ENCODE results near the gene CASP9. TPM values are rescaled to one million over a fixed set of nuclear protein-coding genes. Genes with fewer than 3 reads are reported as not detected.
"Not testable (repeated sequence)": the region's sequence is repeated elsewhere in the genome, so short reads cannot be mapped to it uniquely, and the experiment has no call there.

CASP9 gene
- total and polyA plus RNA-seq, 2 donors, result 9.3 to 15.4 TPM

DNA sequence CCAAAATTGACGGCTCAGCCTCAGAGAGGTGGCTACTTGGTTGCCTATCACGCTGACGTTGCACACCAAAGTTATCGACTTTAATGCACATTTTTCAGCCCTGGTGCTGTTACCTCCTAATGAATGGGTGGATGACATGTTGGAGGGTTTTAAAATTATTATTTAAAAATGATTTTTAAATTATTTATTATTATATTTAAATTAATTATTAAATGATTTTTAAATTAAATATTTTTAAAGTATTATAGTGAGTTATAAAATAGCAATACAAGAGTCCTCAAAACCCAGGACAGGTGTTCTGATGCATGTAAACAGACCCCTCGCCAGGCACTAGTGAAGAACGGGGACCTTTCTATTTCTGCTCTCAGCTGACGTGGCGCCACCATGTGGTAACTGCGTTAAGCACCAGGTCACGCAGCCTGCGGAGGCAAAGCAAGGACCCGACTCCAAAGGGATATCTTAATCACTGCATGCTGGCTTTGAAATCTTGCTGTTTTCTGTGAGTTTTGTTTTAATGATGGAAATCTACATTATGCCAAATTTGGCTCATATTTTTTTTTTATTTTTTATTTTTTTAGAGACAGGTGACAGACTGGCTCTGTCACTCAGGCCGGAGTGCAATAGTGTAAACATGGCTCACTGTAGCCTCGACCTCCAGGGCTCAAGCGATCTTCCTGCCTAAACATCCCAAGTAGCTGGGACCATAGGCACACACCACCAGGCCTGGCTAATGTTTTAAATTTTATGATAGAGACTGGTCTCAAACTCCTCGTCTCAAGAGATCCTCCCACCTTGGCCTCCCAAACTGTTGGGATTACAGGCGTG lies 22.6 kb downstream of the CASP9 start:
- Histone ChIP-seq H3K36me3 (ENCODE audit: insufficient read depth) (peaks cover 3% of the 10 kb centered on the region), H3K27ac (ENCODE audit: low read depth) (no peak overlapping the region), H3K4me1 (ENCODE audit: insufficient read depth) (no peaks in the 10 kb centered on the region), H3K4me3 (ENCODE audit: low read depth, low read length) (no peak overlapping the region)
- DNase-seq (ENCODE audit: extremely low spot score), result no peak
- WGBS, result 68% methylated on average over 17 of the region's 17 CpGs

DNA sequence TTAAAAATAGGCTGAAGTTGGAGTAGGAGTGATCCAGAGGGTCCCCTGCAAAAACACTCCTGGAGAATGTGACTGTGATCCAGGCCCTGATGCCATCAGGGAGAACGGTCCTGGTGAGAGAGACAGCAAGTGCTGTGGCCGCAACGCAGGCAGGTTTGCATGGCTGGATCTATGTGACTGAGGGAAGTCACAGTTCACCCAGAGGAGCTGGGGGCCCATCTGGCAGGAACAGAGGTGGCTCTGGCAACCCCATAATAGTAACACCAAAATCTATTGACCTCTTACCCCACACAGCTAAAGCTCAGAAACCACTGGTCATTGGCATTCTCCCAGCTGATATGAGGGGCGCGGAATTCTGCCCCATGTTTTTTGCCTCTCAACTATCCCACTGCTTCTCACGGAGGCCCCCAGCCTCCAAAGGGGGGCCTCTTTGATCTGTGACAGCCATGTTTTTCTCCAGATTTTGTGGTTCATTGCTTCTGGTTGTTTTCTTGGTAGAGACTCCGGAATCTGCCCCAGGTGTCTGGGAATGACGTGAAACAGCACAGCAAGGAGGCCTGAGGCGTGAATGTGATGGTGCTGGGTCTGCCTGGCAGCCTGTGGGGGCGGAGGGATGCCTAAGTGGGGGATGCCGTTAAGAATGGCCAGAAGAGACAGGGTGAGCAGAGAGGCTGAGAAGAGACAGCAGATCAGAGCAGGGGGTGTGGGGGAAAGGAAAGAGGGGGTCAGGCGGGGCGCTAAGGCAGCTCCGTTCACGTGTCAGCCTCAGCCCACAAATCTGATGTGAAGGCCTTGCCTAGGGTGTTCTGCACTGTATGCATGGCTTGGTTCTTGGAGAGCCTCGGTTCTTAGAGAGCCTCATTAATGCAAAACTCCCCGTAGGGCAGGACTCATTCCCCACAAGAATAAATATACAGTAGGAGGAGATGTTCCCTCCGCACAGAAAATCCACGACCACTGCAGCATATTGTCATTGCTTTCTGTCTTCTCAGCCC lies 23.5 kb downstream of the CASP9 start:
- peaks cover 3% of the 10 kb centered on the region for H3K36me3 ChIP-seq (ENCODE audit: insufficient read depth)
- no peaks in the 10 kb centered on the region for H3K4me1 ChIP-seq (ENCODE audit: insufficient read depth)
- no peak overlapping the region for H3K4me3 ChIP-seq (ENCODE audit: low read depth, low read length)
- DNase-seq (ENCODE audit: extremely low spot score), result no peak
- H3K27ac ChIP-seq (ENCODE audit: low read depth), result no peak overlapping the region
- 79% methylated on average over 19 of the region's 19 CpGs for WGBS

DNA sequence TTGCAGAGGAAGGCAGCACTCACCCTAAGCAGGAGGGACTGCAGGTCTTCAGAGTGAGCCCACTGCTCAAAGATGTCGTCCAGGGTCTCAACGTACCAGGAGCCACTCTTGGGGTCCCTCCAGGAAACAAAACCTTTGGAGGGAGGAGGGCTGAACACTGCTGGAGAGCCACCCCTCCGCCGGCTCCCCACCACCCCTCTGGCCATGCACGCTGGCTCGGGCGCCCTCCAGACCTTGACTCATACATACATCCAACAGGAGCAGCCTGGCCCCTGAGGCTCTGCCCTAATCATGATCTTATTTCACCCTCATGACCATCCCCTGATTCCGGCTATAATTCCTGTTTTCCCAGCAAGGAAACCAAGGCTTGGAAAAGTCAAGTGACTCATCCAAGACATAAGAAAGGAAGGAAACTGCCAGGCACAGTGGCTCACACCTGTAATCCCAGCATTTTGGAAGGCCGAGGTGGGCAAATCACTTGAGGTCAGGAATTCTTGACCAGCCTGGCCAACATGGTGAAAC lies 30.1 kb downstream of the CASP9 start:
- no peaks in the 10 kb centered on the region for H3K36me3 ChIP-seq (ENCODE audit: insufficient read depth)
- no peak for DNase-seq (ENCODE audit: extremely low spot score)

DNA sequence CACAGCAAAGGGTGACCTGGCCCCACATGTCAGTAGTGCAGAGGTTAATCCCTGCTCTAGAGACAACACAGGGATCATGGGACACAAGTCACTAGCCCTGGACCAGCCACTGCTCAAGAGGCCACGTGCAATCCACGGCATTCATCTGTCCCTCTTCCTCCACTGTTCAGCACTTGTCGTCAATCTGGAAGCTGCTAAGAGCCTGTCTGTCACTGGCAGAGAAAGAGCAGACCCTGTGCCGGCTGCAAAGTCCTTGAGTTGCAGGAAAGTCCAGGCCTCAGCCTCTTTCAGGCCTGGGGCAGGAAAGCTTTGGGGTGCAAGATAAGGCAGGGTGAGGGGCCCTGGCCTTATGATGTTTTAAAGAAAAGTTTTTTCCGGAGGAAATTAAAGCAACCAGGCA lies 31.4 kb downstream of the CASP9 start:
- WGBS, result 66% methylated on average over 5 of the region's 5 CpGs
- DNase-seq (ENCODE audit: extremely low spot score), result no peak
- Histone ChIP-seq H3K4me1 (ENCODE audit: insufficient read depth) (no peaks in the 10 kb centered on the region), H3K27ac (ENCODE audit: low read depth) (no peak overlapping the region), H3K36me3 (ENCODE audit: insufficient read depth) (no peaks in the 10 kb centered on the region), H3K4me3 (ENCODE audit: low read depth, low read length) (no peak overlapping the region)

More for the DNA sequence above, 30.1 kb downstream of the CASP9 start:
- Histone ChIP-seq H3K4me1 (ENCODE audit: insufficient read depth) (no peaks in the 10 kb centered on the region), H3K27ac (ENCODE audit: low read depth) (no peak overlapping the region), H3K4me3 (ENCODE audit: low read depth, low read length) (no peak overlapping the region)
- 87% methylated on average over 9 of the region's 9 CpGs for WGBS

DNA sequence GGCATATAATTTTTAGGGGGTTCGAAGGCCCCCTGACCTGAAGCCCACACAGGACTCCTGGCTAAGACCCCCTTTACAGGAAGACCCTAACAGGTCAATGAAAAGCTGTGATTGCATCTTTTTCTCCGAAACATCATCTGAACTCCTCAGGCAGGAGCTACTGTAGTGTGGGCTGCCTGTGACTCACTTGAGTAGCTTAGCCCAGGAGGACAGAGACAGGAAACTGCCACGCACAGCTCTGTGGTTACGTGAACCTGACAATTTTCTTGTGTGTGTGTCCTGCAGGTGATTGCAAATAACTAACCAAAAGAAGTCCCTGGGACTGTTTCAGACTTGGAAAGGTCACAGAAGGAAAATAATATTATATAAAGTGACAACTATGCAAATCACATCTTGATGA lies 33.0 kb downstream of the CASP9 start:
- H3K4me3 ChIP-seq (ENCODE audit: low read depth, low read length); H3K4me1 ChIP-seq (ENCODE audit: insufficient read depth); DNase-seq (ENCODE audit: extremely low spot score); H3K36me3 ChIP-seq (ENCODE audit: insufficient read depth); H3K27ac ChIP-seq (ENCODE audit: low read depth): not testable (repeated sequence)
- 95% methylated on average over 4 of the region's 4 CpGs for WGBS

DNA sequence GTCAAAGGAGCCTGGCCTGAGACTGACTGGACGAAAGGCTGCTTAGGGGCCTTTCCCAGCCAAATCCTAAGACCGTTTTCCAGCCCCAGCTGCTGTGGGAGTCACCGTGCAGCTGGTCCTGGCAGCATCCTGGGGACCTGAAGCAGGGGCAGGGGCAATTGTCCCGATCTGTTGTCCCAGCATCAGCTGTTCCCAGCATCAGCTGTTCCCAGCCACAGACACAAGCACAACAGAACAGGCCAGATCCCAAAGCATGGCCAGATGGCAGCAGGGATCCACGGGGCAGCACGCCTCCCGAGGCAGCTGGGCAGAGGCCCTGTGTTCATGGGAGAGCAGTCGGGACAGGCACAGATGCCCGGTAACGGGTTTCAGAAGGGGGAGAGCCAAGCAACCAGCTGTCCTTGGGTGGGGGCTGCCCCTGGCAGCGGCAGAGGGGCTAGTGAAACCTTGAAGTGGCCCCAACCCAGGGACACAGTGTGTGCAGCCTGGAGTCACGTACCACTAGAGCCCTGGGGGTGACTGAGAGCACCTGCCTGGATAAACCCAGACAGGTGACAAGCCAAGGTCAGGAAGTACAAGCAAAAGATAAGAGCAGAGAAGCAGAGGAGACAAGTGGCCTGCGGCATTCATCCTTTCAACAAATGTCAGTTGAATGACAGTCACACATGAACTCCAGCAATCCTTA lies 34.8 kb downstream of the CASP9 start:
- Histone ChIP-seq H3K36me3 (ENCODE audit: insufficient read depth) (no peaks in the 10 kb centered on the region), H3K4me3 (ENCODE audit: low read depth, low read length) (no peak overlapping the region), H3K27ac (ENCODE audit: low read depth) (no peak overlapping the region), H3K4me1 (ENCODE audit: insufficient read depth) (no peaks in the 10 kb centered on the region)
- no peak for DNase-seq (ENCODE audit: extremely low spot score)
- WGBS, result 91% methylated on average over 13 of the region's 13 CpGs

DNA sequence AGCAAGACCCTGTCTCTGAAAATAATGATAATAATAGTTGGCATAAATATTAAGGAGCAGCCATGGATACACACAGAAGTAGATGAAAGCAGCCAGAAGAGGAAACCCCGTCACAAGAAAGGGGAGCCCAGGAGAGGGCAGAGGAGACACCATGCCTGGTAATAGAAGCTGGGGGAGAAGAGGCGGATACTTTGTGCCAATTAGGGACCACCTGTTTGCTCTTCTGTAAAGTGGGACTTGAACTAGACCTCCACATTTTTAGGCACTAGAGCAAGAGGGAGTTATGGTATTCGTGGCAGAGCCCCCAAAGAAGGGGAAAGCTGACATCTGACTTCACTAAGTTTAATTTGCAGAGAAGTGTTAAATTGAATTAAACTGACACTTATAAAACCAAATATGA lies 35.6 kb downstream of the CASP9 start:
- H3K36me3 ChIP-seq (ENCODE audit: insufficient read depth), result no peaks in the 10 kb centered on the region
- no peak overlapping the region for H3K27ac ChIP-seq (ENCODE audit: low read depth)
- H3K4me1 ChIP-seq (ENCODE audit: insufficient read depth), result no peaks in the 10 kb centered on the region
- 94% methylated on average over 3 of the region's 3 CpGs for WGBS
- no peak for DNase-seq (ENCODE audit: extremely low spot score)
- H3K4me3 ChIP-seq (ENCODE audit: low read depth, low read length), result no peak overlapping the region

DNA sequence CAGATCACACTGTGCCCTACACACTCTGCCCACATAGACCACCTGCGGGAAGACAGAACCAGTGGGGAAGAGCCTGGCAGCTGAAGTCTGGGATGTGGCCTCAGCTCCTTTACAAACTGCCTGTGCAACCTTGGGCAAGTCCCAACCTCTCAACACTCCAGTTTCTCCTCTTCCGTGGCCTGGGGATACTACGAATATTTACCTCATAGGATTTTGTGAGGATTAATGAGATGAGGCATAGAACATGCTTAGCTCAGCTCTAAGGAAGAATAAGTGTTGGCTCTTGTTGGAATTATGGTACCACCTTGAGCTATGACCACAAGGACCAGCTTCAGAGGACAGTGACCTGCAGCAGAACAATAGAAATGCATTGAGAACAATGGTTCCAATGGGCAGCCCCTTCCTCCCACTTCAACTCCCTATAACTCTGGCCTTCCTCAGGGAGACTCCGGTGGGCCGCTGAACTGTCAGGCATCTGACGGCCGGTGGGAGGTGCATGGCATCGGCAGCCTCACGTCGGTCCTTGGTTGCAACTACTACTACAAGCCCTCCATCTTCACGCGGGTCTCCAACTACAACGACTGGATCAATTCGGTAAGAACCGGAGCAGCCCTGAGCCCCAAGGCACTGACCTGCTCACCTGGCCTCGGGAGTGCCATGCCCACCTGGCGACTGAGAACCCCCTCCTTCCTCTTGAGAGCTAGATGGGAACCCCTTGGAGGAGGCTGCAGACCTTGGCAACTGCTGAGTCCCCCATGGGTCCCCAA lies 37.0 kb downstream of the CASP9 start:
- not testable (repeated sequence) for H3K27ac ChIP-seq (ENCODE audit: low read depth); H3K4me1 ChIP-seq (ENCODE audit: insufficient read depth); H3K4me3 ChIP-seq (ENCODE audit: low read depth, low read length); DNase-seq (ENCODE audit: extremely low spot score); H3K36me3 ChIP-seq (ENCODE audit: insufficient read depth)
- 94% methylated on average over 17 of the region's 17 CpGs for WGBS

DNA sequence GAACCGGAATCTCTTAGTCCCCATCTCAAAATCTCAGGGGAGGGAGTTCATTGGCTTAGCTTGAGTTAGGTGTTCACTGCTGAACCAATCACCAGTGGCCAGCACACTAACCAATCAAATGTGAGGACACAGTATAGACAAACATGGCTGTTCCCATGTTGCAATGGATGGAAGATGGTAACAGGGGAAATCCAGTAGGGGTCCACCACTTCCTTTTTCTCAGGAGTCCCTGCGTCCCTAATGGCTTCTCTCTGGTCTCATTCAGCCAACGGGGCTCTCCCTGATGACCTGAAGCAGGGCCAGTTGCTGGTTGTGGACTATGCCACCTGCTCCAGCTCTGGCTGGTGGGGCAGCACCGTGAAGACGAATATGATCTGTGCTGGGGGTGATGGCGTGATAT lies 38.4 kb downstream of the CASP9 start:
- 95% methylated on average over 6 of the region's 6 CpGs for WGBS
- Histone ChIP-seq H3K27ac (ENCODE audit: low read depth) (no peak overlapping the region), H3K4me1 (ENCODE audit: insufficient read depth) (no peaks in the 10 kb centered on the region), H3K4me3 (ENCODE audit: low read depth, low read length) (no peak overlapping the region), H3K36me3 (ENCODE audit: insufficient read depth) (no peaks in the 10 kb centered on the region)
- DNase-seq (ENCODE audit: extremely low spot score), result no peak

DNA sequence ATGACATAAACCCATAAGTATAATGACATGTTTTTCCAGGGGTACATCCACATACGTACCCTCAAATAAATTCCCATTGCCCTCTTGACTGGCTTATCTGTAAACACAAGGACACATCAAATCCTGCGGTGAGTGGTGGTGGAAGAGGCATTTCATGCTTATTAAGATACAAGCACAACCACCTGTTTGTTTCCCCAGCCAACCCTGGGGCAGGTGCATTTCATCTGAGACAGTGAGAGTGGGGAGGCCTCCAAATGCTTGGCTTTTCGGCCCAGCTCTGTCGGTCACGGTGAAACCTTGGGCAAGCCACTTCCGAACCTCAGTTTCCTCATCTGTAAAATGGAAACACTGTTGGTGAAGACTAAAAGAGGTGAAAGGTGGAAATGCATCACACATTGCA lies 39.6 kb downstream of the CASP9 start:
- H3K36me3 ChIP-seq (ENCODE audit: insufficient read depth); H3K27ac ChIP-seq (ENCODE audit: low read depth); H3K4me3 ChIP-seq (ENCODE audit: low read depth, low read length); DNase-seq (ENCODE audit: extremely low spot score); H3K4me1 ChIP-seq (ENCODE audit: insufficient read depth): not testable (repeated sequence)
- 93% methylated on average over 6 of the region's 6 CpGs for WGBS

DNA sequence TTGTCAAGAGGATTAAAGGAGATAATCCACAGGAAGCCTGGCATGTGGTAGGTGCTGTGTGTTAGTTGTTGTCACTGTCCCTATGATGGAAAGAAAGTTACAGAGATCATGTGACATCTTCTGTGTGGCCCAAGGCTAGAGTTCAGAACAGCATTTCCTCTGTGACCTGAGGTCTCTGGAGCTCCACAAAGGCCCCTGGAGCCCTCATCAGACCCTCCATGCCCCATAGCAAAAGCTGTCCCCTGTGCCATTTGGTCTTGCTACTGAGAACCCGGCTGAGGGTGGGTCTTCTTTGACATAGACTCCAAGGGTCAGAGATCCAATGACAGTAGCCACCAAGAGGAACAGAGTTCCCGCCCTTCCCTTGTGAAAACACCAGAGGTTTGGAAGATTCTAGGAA lies 40.0 kb downstream of the CASP9 start:
- H3K36me3 ChIP-seq (ENCODE audit: insufficient read depth), result no peaks in the 10 kb centered on the region
- H3K27ac ChIP-seq (ENCODE audit: low read depth), result no peak overlapping the region
- WGBS, result 91% methylated on average over 2 of the region's 2 CpGs
- H3K4me3 ChIP-seq (ENCODE audit: low read depth, low read length), result no peak overlapping the region
- no peak for DNase-seq (ENCODE audit: extremely low spot score)
- H3K4me1 ChIP-seq (ENCODE audit: insufficient read depth), result no peaks in the 10 kb centered on the region

DNA sequence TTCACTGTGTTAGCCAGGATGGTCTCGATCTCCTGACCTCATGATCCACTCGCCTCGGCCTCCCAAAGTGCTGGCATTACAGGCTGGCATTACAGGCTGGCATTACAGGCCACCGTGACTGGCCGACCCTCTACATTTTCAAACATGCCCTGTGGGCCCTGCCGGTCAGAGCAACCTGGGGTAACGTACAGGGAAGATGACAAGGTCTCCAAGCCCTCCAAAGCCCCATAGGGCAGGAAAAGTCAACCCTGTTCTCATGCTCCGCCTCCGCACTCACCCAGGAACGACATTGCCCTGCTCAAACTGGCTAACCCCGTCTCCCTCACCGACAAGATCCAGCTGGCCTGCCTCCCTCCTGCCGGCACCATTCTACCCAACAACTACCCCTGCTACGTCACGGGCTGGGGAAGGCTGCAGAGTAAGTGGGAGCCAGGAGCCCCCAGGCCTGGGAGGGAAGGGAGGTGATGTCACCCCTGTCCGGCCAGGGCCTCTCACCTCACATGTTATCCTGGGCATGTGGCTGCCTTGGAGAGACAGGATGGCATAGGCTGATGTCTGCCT lies 41.0 kb downstream of the CASP9 start:
- not testable (repeated sequence) for H3K36me3 ChIP-seq (ENCODE audit: insufficient read depth); H3K4me1 ChIP-seq (ENCODE audit: insufficient read depth); H3K4me3 ChIP-seq (ENCODE audit: low read depth, low read length); H3K27ac ChIP-seq (ENCODE audit: low read depth); DNase-seq (ENCODE audit: extremely low spot score)
- WGBS, result 76% methylated on average over 15 of the region's 16 CpGs

All from urinary bladder (tissue), 4 donors.